Raji (cell line): ENCODE data around the gene BCL6B.

ENCODE experiments used
- POLR2A ChIP-seq: IDR thresholded peaks from 2 replicates; pipeline ENCODE4 v1.6.1; 2011; ENCODE audit warnings: low read depth, low read length, control low read depth; ENCODE audit not compliant: insufficient read depth

The BCL6B gene

DNA sequence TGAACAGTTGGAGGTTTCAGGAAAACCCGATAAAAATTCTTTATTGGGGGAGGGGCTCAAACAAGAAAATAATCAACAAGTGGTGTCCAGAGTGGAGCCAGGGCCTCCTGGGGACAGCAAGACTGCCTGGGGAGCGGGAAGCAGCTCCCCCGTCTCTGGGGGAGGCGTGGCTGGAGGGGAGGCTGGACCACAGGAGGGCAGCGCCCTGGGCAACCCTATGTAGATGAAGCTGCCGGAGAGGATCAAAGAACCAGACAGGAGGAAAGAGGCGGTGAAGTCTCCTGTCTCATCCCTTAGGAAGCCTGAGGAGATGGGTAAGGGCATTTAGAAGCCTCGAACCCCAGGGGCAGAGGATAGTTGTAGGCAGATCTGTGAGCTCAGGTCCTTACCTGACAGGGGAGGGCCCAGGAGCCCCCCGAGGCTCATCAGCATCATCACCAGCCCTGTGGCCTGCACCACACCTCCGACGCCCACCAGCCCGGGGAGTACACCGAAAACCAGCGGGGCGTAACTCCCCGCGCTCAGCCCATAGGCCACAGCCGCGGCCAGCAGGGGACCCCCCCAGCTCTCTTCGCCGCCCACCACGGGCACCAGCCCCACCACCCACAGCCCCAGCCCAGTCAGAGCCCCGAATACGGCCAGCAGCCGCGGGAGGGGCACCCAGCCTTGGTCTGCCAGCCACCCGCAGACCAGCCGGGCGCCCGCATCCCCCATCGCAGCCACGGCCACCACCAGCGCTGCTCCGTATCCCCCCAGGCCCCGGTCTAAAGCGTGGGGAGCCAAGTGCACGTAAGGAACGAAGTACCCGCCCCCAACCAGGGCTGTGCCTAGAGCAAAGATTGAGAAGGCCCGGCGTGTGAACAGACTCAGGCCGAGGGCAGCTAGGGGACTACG is 19.0 kb downstream of the BCL6B start:
- TF ChIP-seq POLR2A: 0 out of 2 replicates have a peak, but pooled peaks have one; percentile 15

DNA sequence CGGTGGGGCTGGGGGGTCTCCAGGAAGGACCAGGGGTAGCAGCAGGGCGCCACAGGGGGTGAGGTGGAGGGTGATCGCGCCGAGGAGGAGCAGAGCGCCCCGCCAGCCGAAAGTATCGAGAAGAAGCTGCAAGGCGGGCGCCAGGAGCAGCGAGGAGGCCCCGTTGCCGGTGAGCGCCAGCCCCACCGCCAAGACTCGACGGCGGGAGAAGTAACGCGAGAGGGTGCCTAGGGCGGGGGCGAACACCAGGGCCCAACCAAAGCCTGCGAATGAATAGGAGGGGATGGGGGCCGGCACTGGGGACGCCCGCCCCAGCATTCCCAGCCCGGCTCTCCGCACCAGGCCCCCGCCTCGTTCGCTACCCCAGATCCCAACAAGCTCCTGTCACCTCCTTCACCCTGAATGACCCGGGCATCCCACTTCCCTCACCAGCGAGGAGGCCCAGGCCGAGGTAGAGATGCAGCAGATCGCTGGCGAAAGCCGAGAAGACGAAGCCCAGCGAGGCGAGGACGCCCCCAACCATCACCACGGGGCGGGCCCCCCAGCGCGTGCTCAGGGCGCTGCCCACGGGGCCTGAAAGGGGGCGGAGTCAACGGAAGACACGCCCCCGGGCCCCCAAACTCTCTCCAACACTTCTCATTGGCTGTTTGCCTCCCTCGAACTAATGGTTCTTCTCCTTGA is 19.8 kb downstream of the BCL6B start:
- TF ChIP-seq POLR2A: peak; percentile 18; the same call in 1 of the 2 replicates

DNA sequence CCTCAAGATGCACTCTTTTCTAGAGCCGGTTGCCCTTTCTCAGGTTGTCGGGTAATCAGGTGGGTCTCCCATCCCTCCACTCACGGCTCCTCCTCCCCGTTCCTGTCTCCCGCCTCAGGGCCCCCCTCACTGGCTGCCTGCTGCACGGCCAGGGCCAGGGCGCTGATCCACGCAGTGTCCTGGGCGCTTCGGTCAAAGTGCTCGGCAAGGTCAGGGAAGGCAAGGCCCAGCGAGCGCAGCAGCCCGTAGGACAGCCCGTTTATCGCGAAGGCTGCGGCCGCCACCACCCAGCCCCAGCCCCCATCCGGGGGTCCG is 20.3 kb downstream of the BCL6B start:
- TF ChIP-seq POLR2A: no peak

DNA sequence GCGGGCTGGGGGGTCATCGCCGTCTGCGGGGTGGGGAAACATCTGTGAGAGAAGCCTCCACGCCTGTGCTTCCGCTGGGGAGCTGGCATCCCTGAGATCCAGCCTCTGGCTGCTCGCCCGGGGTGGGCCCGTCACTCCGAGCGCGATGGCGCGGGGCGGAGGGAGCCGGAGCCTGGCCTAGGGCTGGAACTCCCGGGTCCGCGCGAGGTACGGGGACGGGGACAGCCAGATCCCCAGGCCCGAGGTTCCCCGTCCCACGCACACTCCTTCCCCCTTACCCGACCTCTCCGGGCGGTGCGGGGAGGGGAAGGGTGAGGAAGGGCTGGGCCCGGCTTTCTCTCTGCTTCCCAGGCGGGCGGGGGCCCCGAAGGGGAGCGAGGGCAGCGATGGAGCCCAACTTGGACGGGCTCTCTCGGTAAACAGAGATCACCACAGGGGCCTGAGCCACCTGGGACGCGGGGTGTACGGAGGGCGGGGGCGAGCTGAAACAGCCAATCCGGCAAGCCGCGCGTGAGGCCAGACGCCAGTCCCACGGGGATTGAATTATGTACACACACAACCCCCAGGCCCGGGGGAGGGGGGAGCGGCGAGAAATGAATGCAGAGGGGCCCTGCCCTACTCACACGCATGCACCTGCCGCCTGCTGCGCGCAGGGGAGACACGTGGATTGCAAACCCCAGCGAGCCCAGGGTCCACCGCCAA is 20.8 kb downstream of the BCL6B start, which contains the start of gene SLC16A11:
Gene SLC16A11, minus strand, starts transcription at position 596 of the 702 bp plus-strand sequence. Its CDS starts 579 bp downstream, at position 17.
- TF ChIP-seq POLR2A: no peak

DNA sequence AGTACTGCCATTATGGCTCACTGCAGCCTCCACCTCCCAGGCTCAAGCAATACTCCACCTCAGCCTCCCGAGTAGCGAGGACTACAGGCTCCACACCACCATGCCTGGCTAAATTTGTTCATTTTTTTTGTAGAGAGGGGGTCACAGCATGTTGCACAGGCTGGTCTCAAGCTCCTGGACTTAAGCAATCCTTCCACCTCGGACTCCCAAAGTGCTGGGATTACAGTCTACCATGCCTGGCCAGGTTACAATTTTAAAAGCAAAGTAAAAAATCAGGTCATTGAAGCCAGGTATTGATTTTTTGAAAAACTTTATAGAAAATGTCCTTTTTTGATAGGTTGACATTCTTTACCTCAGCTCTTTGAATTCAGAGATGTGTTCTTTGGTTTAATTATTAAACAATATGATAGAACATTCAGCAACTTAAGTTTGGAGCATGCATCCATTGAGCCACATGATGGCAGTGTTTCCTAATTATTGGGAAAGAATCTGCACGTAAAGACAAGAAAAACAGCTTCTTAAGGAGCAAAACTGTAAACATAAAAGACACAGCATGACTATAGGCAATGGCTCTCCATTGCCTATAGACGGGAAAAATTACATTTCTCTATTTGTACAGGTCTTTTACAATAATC is 22.8 kb downstream of the BCL6B start:
- TF ChIP-seq POLR2A: no peak

DNA sequence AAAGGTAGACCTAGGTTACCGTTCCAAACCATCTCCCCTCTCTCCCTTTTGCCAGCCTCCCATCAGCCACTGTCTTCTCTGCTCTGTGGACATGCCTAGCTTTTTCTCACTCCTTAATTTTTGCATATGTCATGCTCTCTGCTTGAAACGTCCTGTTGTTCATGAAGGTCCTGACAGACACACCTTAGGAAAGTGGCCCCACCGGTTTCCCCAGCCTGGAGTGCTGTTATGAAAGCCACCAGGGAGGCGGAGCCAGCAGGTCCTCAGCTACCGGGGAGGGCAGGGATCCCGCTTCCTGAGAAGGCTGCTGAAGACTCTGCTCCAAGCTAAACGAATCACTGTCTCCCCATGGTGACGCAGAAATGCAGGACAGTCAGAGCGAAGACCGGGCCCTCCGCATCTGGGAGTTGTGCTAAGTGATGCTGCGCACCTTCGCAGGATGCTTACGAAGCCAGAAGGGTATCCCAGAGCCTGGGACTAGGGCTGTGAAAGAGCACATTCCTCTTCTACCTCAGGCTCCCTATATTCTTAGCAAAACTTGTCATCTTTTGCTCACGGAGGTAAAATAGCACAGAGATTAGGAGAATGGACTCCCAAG is 23.4 kb downstream of the BCL6B start:
- no peak for TF ChIP-seq POLR2A

DNA sequence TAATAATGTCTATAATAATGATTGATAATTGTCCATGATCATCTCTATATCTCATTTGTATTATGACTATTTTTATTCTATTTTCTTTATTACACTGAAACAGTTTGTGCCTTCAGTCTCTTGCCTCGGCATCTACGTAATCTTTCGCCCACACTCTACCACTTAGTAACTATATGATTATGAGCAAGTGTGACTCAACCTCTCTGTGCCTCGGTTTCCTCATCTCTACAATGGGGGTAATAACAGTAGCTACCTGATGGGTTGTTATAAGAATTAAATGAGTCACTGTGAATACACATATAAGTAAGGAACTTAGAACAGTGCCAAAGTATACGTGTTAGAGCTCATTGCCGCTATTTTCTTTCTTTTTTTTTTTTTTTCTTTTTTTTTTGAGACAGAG is 24.7 kb downstream of the BCL6B start:
- TF ChIP-seq POLR2A: no peak

DNA sequence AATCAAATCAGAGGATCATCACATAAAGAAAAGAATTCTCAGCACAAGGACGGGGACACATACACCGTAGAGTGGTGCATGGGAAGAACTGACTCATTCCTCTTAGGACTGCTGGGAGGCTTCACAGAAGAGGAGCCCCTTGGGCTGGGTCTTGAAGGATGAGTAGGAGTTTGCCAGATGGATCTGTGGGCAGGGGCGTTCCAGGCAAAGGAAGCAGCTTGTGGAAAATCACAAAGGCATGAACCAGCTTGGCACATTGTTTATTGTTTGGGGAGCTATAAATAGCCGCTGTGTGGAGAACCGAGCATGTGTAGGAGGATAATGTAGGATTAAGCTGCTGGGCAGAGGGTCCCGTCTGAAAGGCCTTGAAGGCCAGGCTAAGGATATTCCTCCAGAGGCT is 26.1 kb downstream of the BCL6B start:
- TF ChIP-seq POLR2A: no peak

DNA sequence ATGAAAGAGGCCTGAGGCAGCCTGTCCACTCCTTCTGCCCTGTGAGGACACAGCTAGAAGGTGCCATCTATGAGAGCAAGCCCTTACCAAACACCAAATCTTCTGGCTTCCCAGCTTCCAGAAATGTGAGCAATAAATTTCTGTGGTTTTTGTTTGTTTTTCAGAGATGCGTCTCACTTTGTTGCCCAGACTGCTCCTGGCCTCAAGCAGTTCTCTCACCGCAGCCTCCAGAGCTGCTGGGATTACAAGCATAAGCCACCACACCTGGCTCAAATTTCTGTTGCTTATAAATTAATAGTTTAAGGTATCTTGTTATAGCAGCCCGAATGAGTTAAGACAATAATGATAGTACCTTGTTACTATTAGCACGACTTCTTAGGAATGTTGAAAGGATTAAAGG is 33.5 kb downstream of the BCL6B start:
- TF ChIP-seq POLR2A: no peak

DNA sequence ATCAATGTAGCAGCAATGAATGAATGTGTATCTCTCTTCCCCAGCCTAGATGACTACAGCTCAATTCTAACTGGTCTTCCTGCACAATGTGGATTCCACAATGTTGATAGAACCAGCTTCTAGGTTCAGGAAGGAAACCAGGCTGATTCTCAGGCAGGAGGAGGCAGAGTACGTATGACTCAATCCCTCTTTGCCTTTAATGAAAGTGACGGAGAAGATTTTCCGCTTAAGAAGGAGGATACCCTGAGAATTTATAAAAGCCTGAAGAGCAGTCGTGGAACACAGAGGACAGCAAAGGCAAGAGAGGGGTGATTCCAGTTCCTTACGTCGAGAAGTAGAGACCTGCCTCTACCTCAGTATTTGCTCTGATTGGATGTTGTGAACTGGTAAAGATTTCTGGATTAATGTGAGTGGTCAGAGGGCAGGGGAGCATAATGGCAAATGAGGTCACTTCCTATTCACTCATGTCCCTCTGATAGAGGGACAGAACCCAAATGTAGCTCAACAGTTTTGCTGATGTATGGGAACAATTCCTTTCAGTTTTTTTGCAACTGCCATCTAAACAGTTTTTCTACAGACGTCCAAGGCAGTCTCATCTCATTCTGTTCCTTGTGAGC is 36.1 kb downstream of the BCL6B start:
- TF ChIP-seq POLR2A: no peak

DNA sequence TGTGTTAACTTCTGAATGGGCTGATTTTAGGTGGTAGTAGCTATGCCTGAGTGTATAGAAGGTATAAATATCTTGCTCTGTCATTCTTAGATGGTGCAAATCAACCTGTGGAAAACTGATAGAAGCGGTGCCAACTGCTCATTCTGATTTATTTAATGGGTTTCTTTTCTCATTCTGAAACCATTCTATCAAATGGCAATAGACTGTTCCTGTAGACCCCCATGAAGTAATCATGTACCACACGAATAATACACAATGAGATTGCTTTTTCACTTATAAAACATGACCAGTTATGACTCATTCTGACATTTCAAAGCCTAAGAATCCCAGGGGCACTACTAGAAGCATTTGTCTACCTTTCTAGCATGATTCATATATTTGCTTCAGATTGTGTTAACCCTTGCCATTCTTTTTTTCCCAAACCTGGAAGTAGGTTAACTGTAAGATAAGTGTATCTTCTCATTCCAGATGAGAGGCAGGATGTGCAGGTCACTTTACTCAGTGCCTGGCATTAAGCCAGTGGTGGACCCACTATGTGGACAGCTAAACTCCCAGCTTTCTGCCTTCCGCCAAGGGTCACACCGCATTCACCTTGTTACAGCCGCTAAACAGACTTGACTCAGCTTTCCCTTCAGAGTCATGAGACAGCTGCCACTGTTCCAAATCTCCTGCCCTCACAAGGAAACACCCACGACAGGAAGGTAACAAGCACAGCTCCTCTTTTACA is 37.5 kb downstream of the BCL6B start:
- TF ChIP-seq POLR2A: no peak

DNA sequence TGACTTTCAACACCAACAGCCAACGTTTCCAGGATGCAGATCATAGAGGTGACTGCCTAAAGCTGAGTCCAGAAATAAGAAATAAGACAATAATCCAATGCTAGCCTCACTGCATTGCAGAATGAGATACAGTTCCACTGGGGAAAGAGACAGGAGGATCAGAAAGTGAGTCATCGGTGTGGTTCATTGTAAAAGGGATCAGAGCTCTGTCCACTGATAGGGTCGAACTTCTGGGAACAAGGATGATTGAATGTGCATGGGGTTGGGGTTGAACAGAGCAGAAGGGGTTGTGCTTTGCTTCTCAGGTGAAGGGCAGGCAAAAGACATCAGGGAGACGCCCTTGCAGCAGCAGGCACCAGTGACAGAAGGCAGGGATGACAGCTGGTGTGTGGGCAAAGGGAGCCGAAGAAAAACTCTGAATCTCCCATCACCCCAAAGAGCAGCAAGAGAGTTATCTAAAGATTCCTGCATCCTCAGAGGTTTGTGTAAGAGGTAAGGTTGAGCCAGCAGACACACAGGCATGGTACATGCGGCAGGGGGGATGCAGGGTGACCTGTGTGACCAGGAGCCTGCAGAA is 40.8 kb downstream of the BCL6B start:
- TF ChIP-seq POLR2A: no peak

DNA sequence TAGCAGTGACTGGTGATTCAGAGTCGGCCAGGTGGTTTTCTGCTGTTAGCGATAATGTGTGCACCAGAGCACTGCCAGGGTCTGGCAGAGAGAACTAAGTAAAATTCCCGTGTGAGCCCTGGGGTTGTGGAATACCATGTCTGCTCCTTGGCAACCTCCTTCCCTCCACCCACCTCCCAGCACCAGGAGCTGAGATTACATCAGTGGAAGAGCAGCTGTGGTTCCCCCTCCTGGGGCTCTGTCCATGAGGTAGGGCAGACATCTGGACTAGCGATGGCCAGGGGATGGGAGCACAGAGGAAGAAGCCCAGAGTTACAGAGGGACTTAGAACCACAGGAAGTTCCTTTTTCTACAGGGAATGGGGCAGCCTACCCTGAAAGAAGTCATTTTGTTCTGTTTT is 41.4 kb downstream of the BCL6B start:
- no peak for TF ChIP-seq POLR2A

DNA sequence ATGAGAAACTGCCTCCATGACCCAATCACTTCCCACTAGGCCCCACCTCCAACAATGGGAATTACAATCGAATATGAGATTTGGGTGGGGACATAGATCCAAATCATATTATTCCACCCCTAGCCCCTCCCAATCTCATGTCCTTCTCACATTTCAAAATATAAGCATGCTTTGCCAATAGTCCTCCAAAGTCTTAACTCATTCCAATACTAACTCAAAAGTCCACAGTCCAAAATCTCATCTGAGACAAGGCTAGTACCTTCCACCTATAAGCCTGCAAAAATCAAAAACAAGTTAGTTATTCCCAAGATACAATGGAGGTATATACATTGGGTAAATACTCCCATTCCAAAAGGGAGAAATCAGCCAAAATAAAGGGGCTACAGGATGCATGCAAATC is 44.3 kb downstream of the BCL6B start:
- no peak for TF ChIP-seq POLR2A

DNA sequence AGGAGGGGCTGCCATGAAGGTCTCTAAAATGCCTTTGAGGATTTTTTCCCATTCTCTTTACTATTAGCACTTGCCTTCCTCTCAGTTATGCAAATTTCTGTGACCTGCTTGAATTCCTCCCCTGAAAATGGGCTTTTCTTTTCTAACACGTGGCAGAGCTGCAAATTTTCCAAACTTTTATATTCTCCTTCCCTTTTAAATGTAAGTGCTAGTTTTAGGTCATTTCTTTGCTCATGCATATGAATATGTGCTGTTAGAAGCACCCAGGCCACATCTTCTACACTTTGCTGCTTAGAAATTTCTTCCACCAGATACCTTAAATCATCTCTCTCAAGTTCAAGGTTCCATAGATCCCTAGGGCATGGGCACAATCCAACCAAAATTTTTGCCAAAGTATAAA is 45.4 kb downstream of the BCL6B start:
- no peak for TF ChIP-seq POLR2A
